Body of pancreas (tissue), 4 donors: ENCODE data around the gene MYCBPAP. TPM values are rescaled to one million over a fixed set of nuclear protein-coding genes. Genes with fewer than 3 reads are reported as not detected.
A peak's percentile ranks its signal among the peaks of the same experiment; 100 is the strongest.

Source experiments
- ATAC-seq: fragments of 150-250 bp; one replicate; pipeline ENCODE4 v1.9.1; 2016
- DNase-seq, 4 donors: peaks; one replicate each; pipeline ENCODE4 v3.0.0-alpha.2; 2019
- H3K27ac ChIP-seq, 4 donors: fragments of 200-600 bp; sonication (generic); 1 replicate in 3 of 4; 2 replicates in 1 of 4; pipeline versions ENCODE4 v1.5.1 to v1.6.1; 2016 to 2019; ENCODE audit warnings: mild to moderate bottlenecking in 1 of 4, mixed read lengths in 1 of 4, moderate library complexity in 1 of 4
- H3K27me3 ChIP-seq, 2 donors: fragments of 200-600 bp; sonication (generic); one replicate each; pipeline ENCODE4 v1.6.0; 2016; ENCODE audit warnings: mild to moderate bottlenecking in 1 of 2
- H3K36me3 ChIP-seq, 2 donors: fragments of 200-600 bp; sonication (generic); replicated peaks in 1 of 2; 2 replicates each; pipeline ENCODE4 v1.5.1; 2016; ENCODE audit warnings: low read depth in 2 of 2; ENCODE audit not compliant: insufficient read depth in 1 of 2
- H3K4me1 ChIP-seq: fragments of 200-600 bp; sonication (generic); one replicate; pipeline ENCODE4 v1.6.0; 2016
- H3K4me3 ChIP-seq, 2 donors: fragments of 200-600 bp; sonication (generic); 1 replicate in 1 of 2; 2 replicates in 1 of 2; pipeline ENCODE4 v1.5.1; 2016 to 2019
- H3K9me3 ChIP-seq, 3 donors: fragments of 200-600 bp; sonication (generic); 1 replicate in 2 of 3; 2 replicates in 1 of 3; pipeline ENCODE4 v1.5.1; 2016
- CTCF ChIP-seq, 7 experiments: fragments of 450-650 bp in 4 of 7; fragments of 200-600 bp in 3 of 7; sonication (generic) in 3 of 7; IDR thresholded peaks; one replicate each; pipeline ENCODE4 v1.5.1; 2016 to 2019; ENCODE audit warnings: antibody characterized with exemption in 7 of 7
- POLR2A ChIP-seq, 3 donors: fragments of 450-650 bp; IDR thresholded peaks; one replicate each; pipeline ENCODE4 v1.6.1; 2016; ENCODE audit warnings: antibody characterized with exemption in 3 of 3, mild to moderate bottlenecking in 2 of 3
- WGBS, 2 donors: methylation state at CpG; one replicate each; pipeline ENCODE4 v1.1.5; 2017; 5-methylcytosine and 5-hydroxymethylcytosine counted together
- intact Hi-C: fragments of 100-400 bp; cut with DNase I; formaldehyde crosslinking; loops from one replicate; pipeline ENCODE4 v1.15.1; 2023
- total RNA-seq, 2 donors: library from RNA; depleted of rRNA; stranded (reverse); fragments of >200 nt; gene quantifications; one replicate each; pipeline ENCODE4 v1.1.0, GENCODE V29; 2016

Gene MYCBPAP
- total RNA-seq, 2 donors from 2014 or later, result 0.33 TPM; not detected in 1

- no peak for DNase-seq
- ATAC-seq, result no peak
- Histone ChIP-seq H3K36me3 (no peaks in the 10 kb centered on the region), H3K4me3 (no peak overlapping the region), H3K9me3 (no peaks in the 10 kb centered on the region), H3K27me3 (no peaks in the 10 kb centered on the region), H3K27ac (peak overlapping the region in 1 of 4 donors; percentile 50), H3K4me1 (peaks cover 62% of the 10 kb centered on the region)
- intact Hi-C loops, result no loop called here
- no peak for TF ChIP-seq POLR2A (IDR thresholded peaks at IDR 0.05)
- TF ChIP-seq CTCF (IDR thresholded peaks at IDR 0.05), result no peak
- WGBS, 2 donors, result 42 to 53% methylated on average over 3 of the region's 3 CpGs
Measured at GRCh38 chr17:50511058-50511457, 2.8 kb downstream of the MYCBPAP start.

- H3K27me3 ChIP-seq, result no peaks in the 10 kb centered on the region
- ATAC-seq (peak; percentile 25), DNase-seq (no peak)
- H3K4me3 ChIP-seq, result no peak overlapping the region
- H3K4me1 ChIP-seq, result peaks cover 61% of the 10 kb centered on the region
- H3K27ac ChIP-seq, result no peak overlapping the region
- H3K36me3 ChIP-seq, result no peaks in the 10 kb centered on the region
- intact Hi-C loops, result no loop called here
- TF ChIP-seq POLR2A (IDR thresholded peaks at IDR 0.05), result no peak
- no peak for TF ChIP-seq CTCF (IDR thresholded peaks at IDR 0.05)
- no peaks in the 10 kb centered on the region for H3K9me3 ChIP-seq
- 36 to 39% methylated on average over 4 of the region's 4 CpGs for WGBS, 2 donors
Measured at GRCh38 chr17:50513495-50513894, 5.3 kb downstream of the MYCBPAP start.

GRCh38 chr17:50514388-50514787 lies 6.1 kb downstream of the MYCBPAP start:
- Histone ChIP-seq H3K4me3 (no peak overlapping the region), H3K27ac (no peak overlapping the region), H3K9me3 (no peaks in the 10 kb centered on the region), H3K27me3 (no peaks in the 10 kb centered on the region), H3K36me3 (no peaks in the 10 kb centered on the region), H3K4me1 (peaks cover 63% of the 10 kb centered on the region)
- intact Hi-C loops, result no loop called here
- ATAC-seq (no peak), DNase-seq (no peak)
- TF ChIP-seq POLR2A (IDR thresholded peaks at IDR 0.05) (no peak), CTCF (IDR thresholded peaks at IDR 0.05) (no peak)
- 57 to 72% methylated on average over 3 of the region's 3 CpGs for WGBS, 2 donors

GRCh38 chr17:50514936-50515702 lies 6.9 kb downstream of the MYCBPAP start:
- Histone ChIP-seq H3K4me1 (peaks cover 59% of the 10 kb centered on the region), H3K27me3 (no peaks in the 10 kb centered on the region), H3K9me3 (no peaks in the 10 kb centered on the region), H3K27ac (no peak overlapping the region), H3K4me3 (no peak overlapping the region), H3K36me3 (no peaks in the 10 kb centered on the region)
- WGBS, 2 donors, result 90 to 93% methylated on average over 6 of the region's 6 CpGs
- intact Hi-C loops, result no loop called here
- no peak for ATAC-seq
- peak; percentile 46 to 68 (median 62) for DNase-seq
- TF ChIP-seq CTCF (IDR thresholded peaks at IDR 0.05) (no peak), POLR2A (IDR thresholded peaks at IDR 0.05) (no peak)

- Histone ChIP-seq H3K36me3 (no peaks in the 10 kb centered on the region), H3K9me3 (no peaks in the 10 kb centered on the region), H3K4me3 (no peak overlapping the region), H3K27me3 (no peaks in the 10 kb centered on the region), H3K27ac (no peak overlapping the region), H3K4me1 (peaks cover 48% of the 10 kb centered on the region)
- no peak for ATAC-seq
- no peak for DNase-seq
- no peak for TF ChIP-seq CTCF (IDR thresholded peaks at IDR 0.05)
- TF ChIP-seq POLR2A (IDR thresholded peaks at IDR 0.05), result no peak
- WGBS, 2 donors, result 88 to 90% methylated on average over 4 of the region's 4 CpGs
- intact Hi-C loops, result no loop called here
Measured at GRCh38 chr17:50517011-50517410, 8.8 kb downstream of the MYCBPAP start.
